ELR (cell line): ENCODE data around the gene NDUFV3.
A peak's percentile ranks its signal among the peaks of the same experiment; 100 is the strongest.
"Not testable (repeated sequence)": the region's sequence is repeated elsewhere in the genome, so short reads cannot be mapped to it uniquely, and the experiment has no call there.

Source experiments
- DNase-seq: peaks from one replicate; pipeline ENCODE4 v3.0.0-alpha.2; 2015; ENCODE audit warnings: low read depth

NDUFV3 gene

GRCh38 chr21:42857216-42857615 lies 35.9 kb upstream of the NDUFV3 start:
- no peak for DNase-seq

GRCh38 chr21:42858185-42858847 lies 34.8 kb upstream of the NDUFV3 start:
- DNase-seq, result no peak

- no peak for DNase-seq
Observed at GRCh38 chr21:42858957-42859890, 33.9 kb upstream of the NDUFV3 start.

GRCh38 chr21:42859891-42860230 lies 33.2 kb upstream of the NDUFV3 start:
- no peak for DNase-seq

GRCh38 chr21:42860345-42860744 lies 32.8 kb upstream of the NDUFV3 start:
- DNase-seq, result no peak

GRCh38 chr21:42861311-42861847 lies 31.7 kb upstream of the NDUFV3 start:
- DNase-seq, result no peak

GRCh38 chr21:42861848-42862400 lies 31.2 kb upstream of the NDUFV3 start:
- DNase-seq, result no peak

- DNase-seq, result no peak
Observed at GRCh38 chr21:42862774-42863503, 30.2 kb upstream of the NDUFV3 start.

- DNase-seq, result no peak
Observed at GRCh38 chr21:42863504-42863870, 29.6 kb upstream of the NDUFV3 start.

GRCh38 chr21:42864286-42864685 lies 28.8 kb upstream of the NDUFV3 start:
- no peak for DNase-seq

GRCh38 chr21:42864815-42865775 lies 28.0 kb upstream of the NDUFV3 start:
- no peak for DNase-seq

- DNase-seq, result no peak
Observed at GRCh38 chr21:42865776-42866160, 27.3 kb upstream of the NDUFV3 start.

GRCh38 chr21:42868196-42868595 lies 24.9 kb upstream of the NDUFV3 start:
- no peak for DNase-seq

GRCh38 chr21:42873096-42873495 lies 20.0 kb upstream of the NDUFV3 start:
- no peak for DNase-seq

- not testable (repeated sequence) for DNase-seq
Observed at GRCh38 chr21:42875811-42876210, 17.3 kb upstream of the NDUFV3 start.

GRCh38 chr21:42878678-42878992 lies 14.5 kb upstream of the NDUFV3 start:
- no peak for DNase-seq

GRCh38 chr21:42878993-42879787 lies 13.9 kb upstream of the NDUFV3 start, which contains the start of gene WDR4:
WDR4 (minus strand) TSS chr21:42879539; CDS start chr21:42879495, 44 bp downstream.
- DNase-seq, result peak; percentile 96

GRCh38 chr21:42880352-42880751 lies 12.8 kb upstream of the NDUFV3 start:
- DNase-seq, result no peak

- no peak for DNase-seq
Observed at GRCh38 chr21:42883921-42884320, 9.2 kb upstream of the NDUFV3 start.

GRCh38 chr21:42887326-42887725 lies 5.8 kb upstream of the NDUFV3 start:
- no peak for DNase-seq
